ENCODE measurements around the gene ABHD12B. TPM values are rescaled to one million over a fixed set of nuclear protein-coding genes. Genes with fewer than 3 reads are reported as not detected.

ABHD12B gene
- total RNA-seq, 1 experiment from 2014 or later, result not detected

DNA sequence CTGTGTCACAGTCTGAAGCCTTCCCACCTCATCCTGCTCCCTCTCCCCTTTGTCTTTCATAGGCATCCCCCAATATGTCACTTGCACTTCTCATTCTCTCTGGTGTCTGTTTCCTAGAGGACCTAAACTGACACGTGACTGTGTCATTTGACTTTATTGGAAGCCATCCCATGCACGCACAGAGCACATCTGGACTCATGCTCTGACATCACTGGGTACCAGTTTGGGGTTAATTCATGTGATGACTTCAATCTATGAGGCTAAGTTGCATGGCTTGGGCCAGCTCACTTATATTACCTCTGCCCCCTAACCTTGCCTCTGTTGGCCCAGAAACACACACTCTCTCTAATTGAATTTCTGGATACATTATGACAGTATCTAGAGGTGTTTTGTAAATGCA is 51.0 kb downstream of the ABHD12B start:
- Mint-ChIP-seq H3K4me1 (ENCODE audit: low read depth, unreplicated experiment) (no peaks in the 10 kb centered on the region), H3K27ac (ENCODE audit: unreplicated experiment) (no peak overlapping the region), H3K9me3 (ENCODE audit: low read depth, unreplicated experiment) (no peaks in the 10 kb centered on the region), H3K36me3 (ENCODE audit: insufficient read depth, unreplicated experiment) (no peaks in the 10 kb centered on the region), H3K27me3 (ENCODE audit: unreplicated experiment) (no peaks in the 10 kb centered on the region), H3K4me3 (ENCODE audit: low read depth, unreplicated experiment) (no peak overlapping the region)
- no TSS peak for BruUV-seq (replicated peaks)
- intact Hi-C loops (cut with micrococcal nuclease; ENCODE audit: unreplicated experiment), result no loop called here
- no peak for DNase-seq
- TF ChIP-seq, protein P1, sequence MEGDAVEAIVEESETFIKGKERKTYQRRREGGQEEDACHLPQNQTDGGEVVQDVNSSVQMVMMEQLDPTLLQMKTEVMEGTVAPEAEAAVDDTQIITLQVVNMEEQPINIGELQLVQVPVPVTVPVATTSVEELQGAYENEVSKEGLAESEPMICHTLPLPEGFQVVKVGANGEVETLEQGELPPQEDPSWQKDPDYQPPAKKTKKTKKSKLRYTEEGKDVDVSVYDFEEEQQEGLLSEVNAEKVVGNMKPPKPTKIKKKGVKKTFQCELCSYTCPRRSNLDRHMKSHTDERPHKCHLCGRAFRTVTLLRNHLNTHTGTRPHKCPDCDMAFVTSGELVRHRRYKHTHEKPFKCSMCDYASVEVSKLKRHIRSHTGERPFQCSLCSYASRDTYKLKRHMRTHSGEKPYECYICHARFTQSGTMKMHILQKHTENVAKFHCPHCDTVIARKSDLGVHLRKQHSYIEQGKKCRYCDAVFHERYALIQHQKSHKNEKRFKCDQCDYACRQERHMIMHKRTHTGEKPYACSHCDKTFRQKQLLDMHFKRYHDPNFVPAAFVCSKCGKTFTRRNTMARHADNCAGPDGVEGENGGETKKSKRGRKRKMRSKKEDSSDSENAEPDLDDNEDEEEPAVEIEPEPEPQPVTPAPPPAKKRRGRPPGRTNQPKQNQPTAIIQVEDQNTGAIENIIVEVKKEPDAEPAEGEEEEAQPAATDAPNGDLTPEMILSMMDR (IDR thresholded peaks at IDR 0.05; ENCODE audit: unreplicated experiment), result no peak
- CTCF ChIA-PET, result no interaction called here

GRCh38 chr14:50924236-50924635 is 52.4 kb downstream of the ABHD12B start:
- CTCF ChIA-PET, result interaction anchor here (0.6 kb wide), 1 partner anchor 542 kb away, joined by 3 read pairs; no protein-coding TSS in a partner anchor
- TF ChIP-seq, protein P1 (IDR thresholded peaks at IDR 0.05; ENCODE audit: unreplicated experiment), result no peak
- no peaks in the 10 kb centered on the region for H3K27me3 Mint-ChIP-seq (ENCODE audit: unreplicated experiment)
- DNase-seq, result no peak
- H3K36me3 Mint-ChIP-seq (ENCODE audit: insufficient read depth, unreplicated experiment), result no peaks in the 10 kb centered on the region
- no peak overlapping the region for H3K27ac Mint-ChIP-seq (ENCODE audit: unreplicated experiment)
- H3K4me1 Mint-ChIP-seq (ENCODE audit: low read depth, unreplicated experiment), result no peaks in the 10 kb centered on the region
- H3K9me3 Mint-ChIP-seq (ENCODE audit: low read depth, unreplicated experiment), result no peaks in the 10 kb centered on the region
- no TSS peak for BruUV-seq (replicated peaks)
- H3K4me3 Mint-ChIP-seq (ENCODE audit: low read depth, unreplicated experiment), result no peak overlapping the region
- intact Hi-C loops (cut with micrococcal nuclease; ENCODE audit: unreplicated experiment), result no loop called here

DNA sequence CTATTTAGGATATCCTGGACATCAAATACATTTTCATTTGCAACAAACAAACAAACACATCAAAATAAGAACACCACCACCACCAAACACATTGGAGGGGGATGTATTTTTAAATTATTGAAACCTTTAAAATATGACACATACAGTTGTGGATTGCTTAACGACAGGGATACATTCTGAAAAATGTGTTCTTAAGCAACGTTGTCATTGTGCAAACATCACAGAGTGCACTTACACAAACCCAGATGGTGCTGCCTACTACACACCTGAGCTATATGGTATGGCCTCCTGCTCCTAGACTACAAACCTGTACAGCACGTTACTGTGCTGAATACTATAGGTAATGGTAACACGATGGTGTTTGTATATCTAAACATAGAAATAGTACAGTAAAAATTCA is 53.0 kb downstream of the ABHD12B start:
- Mint-ChIP-seq H3K4me1 (ENCODE audit: low read depth, unreplicated experiment) (no peaks in the 10 kb centered on the region), H3K4me3 (ENCODE audit: low read depth, unreplicated experiment) (no peak overlapping the region), H3K9me3 (ENCODE audit: low read depth, unreplicated experiment) (no peaks in the 10 kb centered on the region), H3K36me3 (ENCODE audit: insufficient read depth, unreplicated experiment) (no peaks in the 10 kb centered on the region), H3K27ac (ENCODE audit: unreplicated experiment) (no peak overlapping the region), H3K27me3 (ENCODE audit: unreplicated experiment) (no peaks in the 10 kb centered on the region)
- no TSS peak for BruUV-seq (replicated peaks)
- CTCF ChIA-PET, result no interaction called here
- intact Hi-C loops (cut with micrococcal nuclease; ENCODE audit: unreplicated experiment), result no loop called here
- TF ChIP-seq, protein P1 (IDR thresholded peaks at IDR 0.05; ENCODE audit: unreplicated experiment), result no peak
- no peak for DNase-seq

GRCh38 chr14:50926851-50927386 is 55.1 kb downstream of the ABHD12B start:
- CTCF ChIA-PET, result no interaction called here
- no peak overlapping the region for H3K27ac Mint-ChIP-seq (ENCODE audit: unreplicated experiment)
- no peaks in the 10 kb centered on the region for H3K27me3 Mint-ChIP-seq (ENCODE audit: unreplicated experiment)
- intact Hi-C loops (cut with micrococcal nuclease; ENCODE audit: unreplicated experiment), result no loop called here
- no peaks in the 10 kb centered on the region for H3K9me3 Mint-ChIP-seq (ENCODE audit: low read depth, unreplicated experiment)
- TF ChIP-seq, protein P1 (IDR thresholded peaks at IDR 0.05; ENCODE audit: unreplicated experiment), result no peak
- DNase-seq, result no peak
- H3K4me3 Mint-ChIP-seq (ENCODE audit: low read depth, unreplicated experiment), result no peak overlapping the region
- H3K36me3 Mint-ChIP-seq (ENCODE audit: insufficient read depth, unreplicated experiment), result no peaks in the 10 kb centered on the region
- peaks cover 5% of the 10 kb centered on the region for H3K4me1 Mint-ChIP-seq (ENCODE audit: low read depth, unreplicated experiment)
- BruUV-seq (replicated peaks), result no TSS peak
